Measurements from ENCODE around the gene SNAP23.
A peak's percentile ranks its signal among the peaks of the same experiment; 100 is the strongest.

Gene SNAP23

GRCh38 chr15:42482701-42483100, 12.7 kb upstream of the SNAP23 start:
- TF ChIP-seq GATA3 (IDR thresholded peaks at IDR 0.05; ENCODE audit: low read depth, low read length): no peak

DNA sequence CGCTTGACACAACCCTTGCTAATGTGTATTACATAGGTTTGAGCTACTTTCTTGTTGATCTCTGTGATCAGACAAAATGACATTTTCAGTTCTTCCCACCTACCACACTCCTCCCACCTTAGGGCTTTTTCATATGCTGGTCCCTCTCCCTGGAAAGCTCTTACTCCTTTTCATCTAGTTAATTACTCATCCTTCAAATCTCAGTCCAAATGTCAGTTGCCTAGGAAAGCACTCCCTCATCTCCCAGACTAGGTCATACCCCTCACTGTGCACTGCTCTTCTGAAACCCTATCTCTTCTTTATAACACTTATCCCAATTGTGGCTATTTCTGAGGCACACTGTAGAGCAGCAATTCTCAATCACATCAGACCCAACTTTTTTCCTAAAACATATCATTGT, 11.8 kb upstream of the SNAP23 start:
- TF ChIP-seq GATA2 (IDR thresholded peaks at IDR 0.05; ENCODE audit: low read depth, low read length) (no peak), GATA3 (IDR thresholded peaks at IDR 0.05; ENCODE audit: low read depth, low read length) (no peak)

DNA sequence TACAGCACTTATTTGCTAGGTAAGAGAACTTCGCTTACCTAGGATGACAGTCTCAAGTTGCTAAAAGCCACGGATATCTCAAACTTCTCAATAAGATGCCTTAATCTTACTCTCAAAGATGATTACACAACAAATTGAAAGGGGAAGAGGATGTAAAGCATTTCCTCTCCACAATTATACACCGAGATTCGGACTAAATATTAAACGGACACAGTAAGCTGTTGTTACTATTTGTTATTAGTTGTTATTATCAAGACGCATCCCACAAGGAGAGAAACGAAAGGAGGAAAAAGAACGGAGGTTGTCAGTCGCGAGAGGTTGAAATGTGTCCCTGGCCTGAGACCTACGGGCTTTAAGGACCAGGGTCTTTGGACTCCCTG, 5.2 kb upstream of the SNAP23 start:
- TF ChIP-seq GATA2 (IDR thresholded peaks at IDR 0.05; ENCODE audit: low read depth, low read length) (no peak), GATA3 (IDR thresholded peaks at IDR 0.05; ENCODE audit: low read depth, low read length) (no peak)

DNA sequence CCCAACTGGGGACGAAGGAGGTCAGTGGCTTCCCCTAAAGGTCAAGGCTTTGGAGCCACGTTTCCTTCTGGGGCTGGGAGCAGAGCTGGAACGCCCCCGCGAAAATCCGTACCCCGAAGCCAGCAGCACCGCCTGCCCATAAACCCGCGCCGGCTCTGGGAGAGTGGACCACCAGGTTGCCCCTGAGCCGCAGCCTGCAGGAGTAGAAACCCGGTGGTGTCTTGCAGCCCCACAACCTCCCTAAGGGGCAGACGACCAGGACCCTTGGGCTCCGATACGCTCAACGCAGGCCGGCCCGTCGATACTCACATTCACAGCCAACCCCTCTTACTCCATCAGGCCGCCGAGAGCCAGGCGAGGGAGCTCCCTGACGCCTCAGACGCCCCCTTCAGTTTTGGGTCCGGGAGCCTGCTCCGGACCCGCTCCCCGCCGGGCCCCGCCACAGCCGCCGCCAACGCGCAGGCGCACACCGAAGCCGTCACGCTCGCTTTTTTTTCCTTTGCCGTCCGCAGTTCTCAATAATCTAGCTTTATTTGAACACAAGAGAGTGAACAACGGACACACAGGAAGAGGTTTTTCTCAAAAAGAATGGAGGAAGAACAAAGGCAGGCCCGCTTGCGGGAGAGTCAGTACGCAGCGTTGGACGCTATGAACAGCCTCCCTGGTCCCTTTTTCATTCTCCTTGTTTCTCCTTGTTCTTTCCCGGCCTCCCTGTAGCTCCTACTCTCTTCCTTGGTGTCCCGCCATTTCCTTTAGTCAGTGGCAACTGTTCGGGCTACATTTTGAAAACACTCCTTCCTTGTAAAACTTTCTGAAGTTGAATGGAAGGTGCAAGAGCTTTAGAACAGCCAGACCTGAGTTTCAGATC, 4.5 kb upstream of the SNAP23 start, which contains the start of gene ZNF106:
Gene ZNF106, minus strand, starts transcription at position 471 of the 868 bp plus-strand sequence. CDS start 18,852 bp downstream, outside the sequence.
- TF ChIP-seq GATA2 (IDR thresholded peaks at IDR 0.05; ENCODE audit: low read depth, low read length) (no peak), GATA3 (IDR thresholded peaks at IDR 0.05; ENCODE audit: low read depth, low read length) (no peak)

DNA sequence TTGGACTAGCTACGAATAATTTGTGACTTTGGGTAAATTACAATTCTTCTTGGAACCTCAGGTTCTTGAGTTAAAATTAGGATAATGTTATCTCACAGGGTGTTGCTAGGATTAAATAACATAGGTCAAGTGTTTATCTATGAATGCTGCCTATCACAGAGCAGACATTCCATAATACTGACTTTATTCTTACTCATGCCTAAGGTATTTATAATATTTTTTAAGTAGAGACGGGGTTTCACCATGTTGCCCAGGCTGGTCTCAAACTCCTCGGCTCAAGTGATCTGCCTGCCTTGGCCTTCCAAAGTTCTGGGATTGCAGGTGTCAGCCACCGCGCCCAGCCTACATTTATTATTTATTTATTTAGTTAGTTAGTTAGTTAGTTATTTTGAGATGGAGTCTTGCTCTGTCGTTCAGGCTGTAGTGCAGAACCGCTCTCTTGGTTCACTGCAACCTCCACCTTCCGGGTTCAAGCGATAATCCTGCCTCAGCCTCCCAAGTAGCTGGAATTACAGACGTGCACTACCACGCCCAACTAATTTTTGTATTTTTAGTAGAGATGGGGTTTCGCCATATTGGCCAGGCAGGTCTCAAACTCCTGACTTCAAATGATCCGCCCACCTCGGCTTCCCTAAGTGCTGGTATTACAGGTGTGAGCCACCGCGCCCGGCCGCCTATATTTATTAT, 3.8 kb upstream of the SNAP23 start:
- TF ChIP-seq GATA3 (IDR thresholded peaks at IDR 0.05; ENCODE audit: low read depth, low read length): no peak
- no peak for TF ChIP-seq GATA2 (IDR thresholded peaks at IDR 0.05; ENCODE audit: low read depth, low read length)

DNA sequence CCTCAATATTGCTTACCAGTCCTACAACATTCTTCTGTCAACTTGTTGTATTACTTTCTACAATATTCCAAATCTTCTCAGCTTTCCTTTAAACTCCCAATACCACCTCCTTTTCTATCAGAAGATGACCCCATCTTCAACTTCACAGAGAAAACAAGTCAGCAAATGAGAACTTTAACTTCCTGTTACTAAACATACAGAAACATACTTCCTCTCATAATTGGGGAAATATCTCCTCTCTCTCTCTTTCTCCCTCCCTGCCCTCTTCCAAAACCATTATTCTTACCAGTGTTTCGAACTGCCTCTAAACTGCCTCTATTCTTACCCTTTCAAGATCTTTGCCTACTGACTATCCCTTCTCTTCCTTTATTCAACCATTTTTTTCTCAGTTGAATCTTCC, 1.8 kb upstream of the SNAP23 start:
- TF ChIP-seq GATA2 (IDR thresholded peaks at IDR 0.05; ENCODE audit: low read depth, low read length): no peak
- TF ChIP-seq GATA3 (IDR thresholded peaks at IDR 0.05; ENCODE audit: low read depth, low read length): no peak

- TF ChIP-seq GATA3 (IDR thresholded peaks at IDR 0.05; ENCODE audit: low read depth, low read length) (no peak), GATA2 (IDR thresholded peaks at IDR 0.05; ENCODE audit: low read depth, low read length) (no peak)
Observed at GRCh38 chr15:42494998-42495360, 455 bp upstream of the SNAP23 start.

DNA sequence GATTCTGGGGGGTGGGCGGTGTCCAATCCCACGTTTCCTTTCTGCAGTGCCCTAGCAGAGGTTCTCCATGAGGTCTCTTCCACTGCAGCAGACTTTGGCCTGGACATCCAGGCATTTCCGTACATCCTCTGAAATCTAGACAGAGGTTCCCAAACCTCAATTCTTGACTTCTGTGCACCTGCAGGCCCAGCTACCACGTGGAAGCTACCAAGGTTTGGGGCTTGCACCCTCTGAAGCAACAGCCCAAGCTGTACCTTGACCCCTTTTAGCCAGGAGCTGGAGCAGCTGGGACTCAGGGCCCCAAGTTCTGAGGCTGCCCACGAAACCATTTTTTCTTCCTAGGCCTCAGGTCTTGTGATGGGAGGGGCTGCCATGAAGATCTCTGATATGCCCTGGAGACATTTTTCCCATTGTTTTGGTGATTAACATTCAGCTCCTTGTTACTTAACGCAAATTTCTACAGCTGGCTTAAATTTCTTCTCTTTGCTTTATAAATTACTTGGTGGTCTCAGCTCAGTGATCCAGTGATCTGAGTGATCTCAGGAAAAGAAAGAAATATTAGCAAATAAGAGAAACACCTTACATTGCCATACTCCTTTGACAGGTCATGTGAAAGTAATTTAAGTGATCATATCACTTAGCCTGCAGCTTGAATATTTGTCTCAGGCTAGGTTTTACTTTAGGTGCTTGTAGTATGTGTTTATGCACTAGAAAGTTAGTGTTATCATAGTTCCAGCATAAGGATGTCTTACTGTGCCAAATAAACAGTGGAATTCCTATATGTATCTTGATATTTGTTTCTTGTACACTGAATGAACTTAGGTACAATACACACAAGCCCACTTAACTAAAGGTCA, 3.0 kb downstream of the SNAP23 start:
- no peak for TF ChIP-seq GATA3 (IDR thresholded peaks at IDR 0.05; ENCODE audit: low read depth, low read length)
- TF ChIP-seq GATA2 (IDR thresholded peaks at IDR 0.05; ENCODE audit: low read depth, low read length): no peak

DNA sequence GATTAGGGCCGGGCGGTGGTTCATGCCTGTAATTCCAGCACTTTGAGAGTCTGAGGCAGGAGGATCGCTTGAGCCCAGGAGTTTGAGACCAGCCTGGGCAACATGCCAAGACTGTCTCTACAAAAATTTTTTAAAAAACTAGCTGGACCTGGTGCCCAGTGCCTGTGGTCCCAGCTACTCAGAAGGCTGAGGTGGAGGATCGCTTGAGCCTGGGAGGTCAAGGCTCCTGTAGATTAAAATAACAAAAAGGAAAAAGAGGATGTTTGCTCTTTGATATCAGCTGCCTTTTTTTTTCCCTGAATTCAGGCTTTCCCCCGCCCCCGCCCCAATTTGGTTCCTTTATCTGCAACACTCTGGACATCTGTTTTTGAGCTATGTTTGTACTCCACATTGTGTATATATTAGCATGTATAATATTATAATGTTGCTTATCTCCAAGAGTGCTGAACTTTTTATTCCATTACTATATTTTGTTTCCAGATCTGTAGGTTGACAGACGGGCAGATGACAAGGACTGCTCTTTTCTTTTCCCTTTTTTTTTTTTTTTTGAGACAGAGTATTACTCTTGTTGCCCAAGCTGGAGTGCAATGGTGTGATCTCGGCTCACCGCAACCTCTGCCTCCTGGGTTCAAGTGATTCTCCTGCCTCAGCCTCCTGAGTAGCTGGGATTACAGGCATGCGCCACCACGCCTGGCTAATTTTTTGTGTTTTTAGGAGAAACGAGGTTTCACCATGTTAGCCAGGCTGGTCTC, 4.6 kb downstream of the SNAP23 start:
- TF ChIP-seq GATA2 (IDR thresholded peaks at IDR 0.05; ENCODE audit: low read depth, low read length): peak; percentile 51; the same call in 1 of the 2 replicates
- TF ChIP-seq GATA3 (IDR thresholded peaks at IDR 0.05; ENCODE audit: low read depth, low read length): no peak

DNA sequence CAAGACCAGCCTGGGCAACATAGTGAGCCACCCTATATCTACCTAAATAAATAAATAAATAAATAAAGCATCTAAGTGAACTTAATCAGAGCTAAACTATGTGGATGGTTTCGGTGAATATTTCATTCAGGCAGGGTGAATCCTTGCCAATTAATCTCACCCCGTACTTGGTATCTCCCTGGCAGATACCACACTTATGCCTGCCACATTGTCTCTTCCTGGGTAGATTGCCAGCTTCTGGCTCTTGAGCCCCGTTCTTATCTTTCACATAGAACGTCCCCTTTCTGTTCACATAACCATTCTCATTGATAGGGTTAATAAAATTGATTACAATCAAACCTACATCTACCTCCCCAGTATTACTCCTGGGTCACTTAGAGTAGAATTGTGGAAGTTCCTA, 7.0 kb downstream of the SNAP23 start:
- TF ChIP-seq GATA2 (IDR thresholded peaks at IDR 0.05; ENCODE audit: low read depth, low read length) (no peak), GATA3 (IDR thresholded peaks at IDR 0.05; ENCODE audit: low read depth, low read length) (no peak)

DNA sequence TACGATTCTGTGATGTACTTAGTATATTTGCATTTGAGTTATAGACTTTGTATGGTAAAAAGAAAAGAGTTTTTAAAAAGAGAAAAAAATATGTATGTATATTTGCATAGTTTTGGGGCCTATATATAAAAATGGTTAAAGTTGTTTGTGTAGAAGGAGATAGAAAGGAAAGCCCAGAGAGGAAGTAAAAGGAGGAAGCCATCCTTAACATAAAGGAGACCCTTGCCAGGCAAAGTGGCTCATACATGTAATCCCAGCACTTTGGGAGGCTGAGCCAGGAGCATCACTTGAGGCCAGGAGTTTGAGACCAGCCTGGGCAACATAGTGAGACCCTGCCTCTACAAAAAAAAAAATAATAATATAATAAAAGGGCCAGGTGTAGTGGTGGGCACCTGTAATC, 8.4 kb downstream of the SNAP23 start:
- TF ChIP-seq GATA3 (IDR thresholded peaks at IDR 0.05; ENCODE audit: low read depth, low read length) (no peak), GATA2 (IDR thresholded peaks at IDR 0.05; ENCODE audit: low read depth, low read length) (no peak)

GRCh38 chr15:42504631-42505030, 9.2 kb downstream of the SNAP23 start:
- TF ChIP-seq GATA2 (IDR thresholded peaks at IDR 0.05; ENCODE audit: low read depth, low read length) (no peak), GATA3 (IDR thresholded peaks at IDR 0.05; ENCODE audit: low read depth, low read length) (no peak)

DNA sequence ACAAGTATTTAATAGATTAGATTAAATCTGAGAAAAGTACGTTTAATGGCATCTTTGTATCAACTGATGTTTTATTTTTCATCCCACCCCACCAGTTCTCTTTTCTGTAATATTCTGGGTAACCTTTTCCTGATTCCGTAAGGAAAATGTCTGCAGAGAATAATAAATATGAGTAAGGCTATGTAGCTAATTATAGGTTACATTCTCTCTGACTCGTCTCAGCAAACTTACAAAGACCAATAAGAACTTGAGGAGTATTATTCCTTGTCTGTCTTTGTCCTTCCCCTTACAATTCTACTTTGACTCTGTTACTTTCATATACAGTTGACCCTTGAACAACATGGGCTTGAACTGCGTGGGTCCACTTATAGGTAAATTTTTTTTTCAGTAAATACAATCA, 12.1 kb downstream of the SNAP23 start:
- TF ChIP-seq GATA2 (IDR thresholded peaks at IDR 0.05; ENCODE audit: low read depth, low read length) (no peak), GATA3 (IDR thresholded peaks at IDR 0.05; ENCODE audit: low read depth, low read length) (no peak)
